22Rv1 (cell line): Measurements from ENCODE around the gene FBXL19.

Experiments used
- ZFX ChIP-seq: fragments of 450-650 bp; IDR thresholded peaks from 2 replicates; pipeline ENCODE4 v1.6.1; 2017; ENCODE audit warnings: antibody characterized with exemption, borderline replicate concordance
- TF ChIP-seq, protein P1 (sequence below): fragments of 450-650 bp; IDR thresholded peaks from 2 replicates; pipeline ENCODE4 v1.5.1; 2017; ENCODE audit warnings: mild to moderate bottlenecking

DNA sequence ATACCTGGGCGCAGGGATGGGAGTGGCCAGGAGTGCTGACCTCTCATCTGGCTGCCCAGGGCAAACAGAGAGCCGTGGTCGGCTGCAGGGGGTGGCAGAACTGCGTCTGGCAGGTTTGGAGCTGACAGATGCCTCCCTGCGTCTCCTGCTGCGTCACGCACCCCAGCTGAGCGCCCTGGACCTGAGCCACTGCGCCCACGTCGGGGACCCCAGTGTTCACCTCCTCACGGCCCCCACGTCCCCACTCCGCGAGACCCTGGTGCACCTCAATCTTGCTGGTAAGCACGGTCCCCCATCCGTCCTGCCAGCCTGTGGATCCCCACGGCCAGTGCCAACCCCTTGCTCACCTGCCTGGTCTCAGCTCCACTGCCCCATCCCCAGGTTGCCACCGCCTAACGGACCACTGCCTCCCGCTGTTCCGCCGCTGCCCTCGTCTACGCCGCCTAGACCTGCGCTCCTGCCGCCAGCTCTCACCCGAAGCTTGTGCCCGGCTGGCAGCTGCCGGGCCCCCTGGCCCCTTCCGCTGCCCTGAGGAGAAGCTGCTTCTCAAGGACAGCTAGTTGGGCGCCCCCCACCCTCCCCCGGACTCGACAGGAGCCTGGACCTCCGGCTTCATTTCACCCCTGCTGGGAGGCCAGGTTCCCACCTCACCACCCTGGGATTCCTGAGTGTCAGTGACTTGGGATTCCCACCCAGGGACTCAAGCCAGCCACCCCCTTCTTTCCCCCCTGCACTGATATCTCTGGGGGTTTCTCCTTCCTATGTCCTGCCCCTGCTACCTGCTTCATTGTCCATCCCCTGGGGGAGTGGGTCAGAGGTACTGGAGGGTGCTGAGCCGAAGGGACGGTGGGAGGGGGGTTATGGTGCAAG lies 23.5 kb downstream of the FBXL19 start:
- TF ChIP-seq, protein P1, sequence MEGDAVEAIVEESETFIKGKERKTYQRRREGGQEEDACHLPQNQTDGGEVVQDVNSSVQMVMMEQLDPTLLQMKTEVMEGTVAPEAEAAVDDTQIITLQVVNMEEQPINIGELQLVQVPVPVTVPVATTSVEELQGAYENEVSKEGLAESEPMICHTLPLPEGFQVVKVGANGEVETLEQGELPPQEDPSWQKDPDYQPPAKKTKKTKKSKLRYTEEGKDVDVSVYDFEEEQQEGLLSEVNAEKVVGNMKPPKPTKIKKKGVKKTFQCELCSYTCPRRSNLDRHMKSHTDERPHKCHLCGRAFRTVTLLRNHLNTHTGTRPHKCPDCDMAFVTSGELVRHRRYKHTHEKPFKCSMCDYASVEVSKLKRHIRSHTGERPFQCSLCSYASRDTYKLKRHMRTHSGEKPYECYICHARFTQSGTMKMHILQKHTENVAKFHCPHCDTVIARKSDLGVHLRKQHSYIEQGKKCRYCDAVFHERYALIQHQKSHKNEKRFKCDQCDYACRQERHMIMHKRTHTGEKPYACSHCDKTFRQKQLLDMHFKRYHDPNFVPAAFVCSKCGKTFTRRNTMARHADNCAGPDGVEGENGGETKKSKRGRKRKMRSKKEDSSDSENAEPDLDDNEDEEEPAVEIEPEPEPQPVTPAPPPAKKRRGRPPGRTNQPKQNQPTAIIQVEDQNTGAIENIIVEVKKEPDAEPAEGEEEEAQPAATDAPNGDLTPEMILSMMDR, result no peak
- TF ChIP-seq ZFX, result no peak
